Central memory CD4-positive, alpha-beta T cell (primary cell): ENCODE data around the gene MRC1.

Experiments used
- DNase-seq: peaks from one replicate; pipeline ENCODE4 v3.0.0; 2022

The MRC1 gene

GRCh38 chr10:17795813-17796594, 13.1 kb upstream of the MRC1 start:
- no peak for DNase-seq

DNA sequence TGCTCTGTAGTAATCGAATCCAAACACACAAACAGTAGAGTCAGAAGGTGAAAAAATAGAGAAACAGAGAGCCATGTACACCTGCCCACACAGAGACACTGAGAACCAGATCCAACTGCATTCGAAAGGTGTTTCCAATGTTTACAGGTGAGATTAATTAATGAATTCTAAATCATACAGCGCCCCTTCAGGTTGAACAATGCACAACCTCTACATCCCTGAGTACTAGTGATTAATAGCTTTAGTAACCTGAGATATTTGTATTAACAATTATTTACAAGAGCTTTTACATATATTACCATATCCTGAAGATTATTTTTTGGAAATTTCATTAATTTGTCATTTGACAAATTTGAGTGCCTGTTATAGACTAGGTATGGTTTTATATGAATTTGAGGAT, 7.6 kb upstream of the MRC1 start:
- DNase-seq: no peak

DNA sequence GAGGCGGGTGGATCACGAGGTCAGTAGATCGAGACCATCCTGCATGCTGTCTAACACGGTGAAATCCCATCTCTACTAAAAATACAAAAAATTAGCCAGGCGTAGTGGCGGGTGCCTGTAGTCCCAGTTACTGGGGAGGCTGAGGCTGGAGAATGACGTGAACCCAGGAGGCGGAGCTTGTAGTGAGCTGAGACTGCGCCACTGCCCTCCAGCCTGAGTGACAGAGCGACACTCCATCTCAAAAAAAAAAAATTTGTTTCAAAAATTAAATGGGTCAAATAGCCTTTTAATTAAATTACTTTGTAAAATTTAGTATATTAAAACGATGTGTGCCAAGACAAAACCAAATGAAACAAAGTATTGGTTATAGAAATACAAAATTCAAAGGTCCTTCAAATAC, 6.8 kb upstream of the MRC1 start:
- DNase-seq: no peak

GRCh38 chr10:17802976-17803375, 6.2 kb upstream of the MRC1 start:
- no peak for DNase-seq

GRCh38 chr10:17805330-17805729, 3.8 kb upstream of the MRC1 start:
- DNase-seq: no peak

DNA sequence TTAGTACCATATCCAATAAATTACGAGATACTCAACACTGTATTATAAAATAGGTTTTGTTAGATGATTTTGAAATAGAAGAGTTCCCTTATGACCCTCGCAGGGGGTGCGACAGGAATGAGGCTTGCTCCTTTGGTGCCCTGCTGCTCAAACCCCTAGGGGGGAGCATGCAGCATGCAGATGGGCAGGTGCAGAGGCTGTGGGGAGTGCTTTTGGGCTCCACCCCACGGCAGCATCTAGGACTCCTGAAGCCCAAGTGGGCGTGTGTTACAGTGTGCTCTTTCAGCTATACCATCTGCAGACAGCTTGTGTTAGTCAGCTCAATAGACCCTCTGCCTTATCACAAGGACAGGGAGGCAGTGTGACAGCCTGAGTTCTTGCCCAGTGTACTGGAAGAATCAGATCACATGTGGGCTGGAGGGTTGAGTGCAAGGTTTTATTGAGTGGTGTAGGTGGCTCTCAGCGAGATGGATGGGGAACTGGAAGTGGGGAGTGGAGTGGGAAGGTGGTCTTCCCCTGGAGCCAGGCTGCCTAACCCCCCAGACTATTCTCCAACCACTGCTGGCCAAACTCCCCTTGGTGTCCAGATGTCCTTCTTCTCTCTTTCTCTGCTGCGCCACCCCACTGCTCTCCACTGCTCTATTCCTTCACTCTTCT, 3.1 kb upstream of the MRC1 start:
- no peak for DNase-seq

DNA sequence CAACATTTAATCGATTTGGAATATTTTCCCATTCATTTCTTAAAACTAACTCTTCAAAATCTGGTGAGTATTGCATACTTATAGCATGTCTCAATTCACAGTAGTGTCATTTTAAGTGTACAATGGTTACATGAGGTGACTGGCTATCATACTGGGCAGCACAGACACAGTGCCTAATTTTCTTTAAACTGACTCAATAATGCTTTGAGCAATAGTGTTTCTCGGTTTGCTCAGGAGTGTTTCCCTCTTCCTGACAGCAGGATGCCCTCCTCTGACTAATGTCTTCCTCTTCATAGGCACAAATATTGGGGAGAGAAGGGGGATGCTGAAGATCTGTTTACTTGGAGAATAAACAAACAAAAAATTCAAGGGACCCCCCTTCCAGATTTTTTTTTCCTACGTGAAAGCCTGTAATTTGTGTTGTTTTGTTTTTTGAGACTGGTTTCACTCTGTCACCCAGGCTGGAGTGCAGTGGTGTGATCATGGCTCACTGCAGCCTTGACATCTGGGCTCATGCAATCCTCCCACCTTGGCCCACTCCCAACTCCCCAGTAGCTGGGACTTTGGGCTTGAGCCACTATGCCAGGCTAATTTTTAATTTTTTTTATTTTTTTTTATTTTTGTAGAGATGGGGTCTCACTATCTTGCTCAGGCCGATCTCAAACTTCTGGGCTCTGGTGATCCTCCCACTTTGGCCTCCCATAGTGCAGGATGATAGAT, 2.2 kb downstream of the MRC1 start:
- no peak for DNase-seq

DNA sequence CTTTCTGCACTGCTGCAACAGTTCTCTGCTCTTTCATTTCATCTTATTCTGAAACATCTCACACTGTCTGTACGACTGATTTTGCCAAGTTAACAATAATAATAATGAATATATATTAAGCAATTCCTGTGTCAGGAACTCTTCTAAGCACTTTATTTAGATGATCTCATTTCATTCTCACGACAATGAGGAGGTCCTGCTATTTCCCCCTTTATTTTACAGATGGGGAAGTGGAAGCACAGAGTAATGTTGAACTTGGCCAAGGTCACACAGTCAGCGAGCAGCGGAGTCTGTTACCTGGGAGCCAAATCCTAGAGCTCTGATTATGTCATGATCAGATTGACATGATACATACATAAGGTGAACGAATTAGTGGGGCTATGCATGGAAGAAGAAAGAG, 5.8 kb downstream of the MRC1 start:
- DNase-seq: no peak

- no peak for DNase-seq
These were observed 7.1 kb downstream of the MRC1 start for GRCh38 chr10:17816199-17816598.

DNA sequence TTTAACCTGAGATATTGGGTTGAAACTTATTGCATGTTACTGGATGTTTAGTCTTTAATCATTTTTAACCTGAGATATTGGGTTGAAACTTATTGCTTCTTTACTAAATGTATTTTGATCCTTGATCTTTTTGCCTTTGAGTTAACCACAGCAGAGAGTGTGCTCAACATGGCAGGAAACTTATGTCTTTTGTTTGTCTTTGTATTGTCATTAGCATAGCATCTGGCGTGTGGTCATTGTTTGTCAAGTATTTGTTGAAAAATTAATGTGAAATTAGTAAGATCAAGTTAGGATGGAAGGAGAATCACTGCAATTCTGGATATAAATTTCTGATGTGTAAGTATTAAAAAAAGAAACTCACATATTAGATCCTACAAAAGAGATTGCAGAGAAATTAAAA, 8.2 kb downstream of the MRC1 start:
- no peak for DNase-seq

DNA sequence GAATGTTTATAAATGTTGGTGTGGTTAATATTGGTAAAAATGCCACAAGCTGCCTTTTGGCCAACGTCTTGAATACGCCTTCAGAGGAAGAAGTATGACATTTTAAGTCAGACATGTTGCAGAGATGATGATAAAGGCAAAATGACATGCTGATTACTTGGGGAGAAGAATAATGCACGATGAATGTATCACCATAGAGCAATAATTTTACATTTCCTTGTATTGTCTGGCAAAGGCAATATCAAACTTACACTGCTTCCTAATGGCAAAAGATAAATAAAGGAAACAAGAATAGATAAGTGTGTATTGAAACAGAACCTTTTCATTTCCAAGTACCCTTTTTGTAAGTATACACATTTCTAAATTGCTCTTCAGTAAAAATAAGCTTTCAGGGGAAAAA, 8.6 kb downstream of the MRC1 start:
- DNase-seq: no peak

DNA sequence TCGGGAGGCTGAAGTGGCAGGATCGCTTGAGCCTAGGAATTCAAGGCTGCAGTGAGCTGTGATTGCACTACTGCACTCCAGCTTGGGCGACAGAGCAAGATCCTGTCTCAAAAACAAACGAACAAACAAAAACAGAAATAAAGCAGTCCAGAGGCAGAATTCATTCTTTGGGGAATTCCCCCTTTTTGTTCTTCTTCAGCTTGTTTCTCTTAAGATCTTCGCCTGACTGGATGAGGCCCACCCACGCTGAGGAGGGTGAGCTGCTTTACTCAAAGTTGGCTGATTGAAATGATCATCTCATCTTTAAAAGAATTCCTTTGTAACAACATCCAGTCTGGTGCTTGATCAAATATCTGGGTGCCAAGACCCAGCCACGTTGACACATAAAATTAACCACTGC, 10.7 kb downstream of the MRC1 start:
- no peak for DNase-seq

DNA sequence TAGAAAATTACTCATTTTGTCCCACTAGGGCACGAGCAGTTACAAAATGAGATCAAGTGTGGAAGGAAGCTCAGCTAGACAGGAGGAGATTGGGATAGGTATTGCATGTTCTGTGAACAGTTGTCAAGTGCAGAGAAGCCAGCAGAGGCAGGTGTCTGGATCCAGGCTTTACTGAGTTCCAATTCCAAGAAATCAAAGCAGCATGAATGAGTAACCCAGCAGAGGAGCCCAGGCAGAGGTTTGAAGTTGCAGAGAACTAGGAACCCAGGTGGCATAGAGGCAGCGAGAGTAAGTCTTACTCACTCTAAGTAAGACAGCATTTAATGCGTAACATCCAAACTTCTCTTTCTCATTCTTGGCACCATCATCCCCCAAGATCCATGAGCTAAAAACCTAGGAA, 11.8 kb downstream of the MRC1 start:
- DNase-seq: no peak

DNA sequence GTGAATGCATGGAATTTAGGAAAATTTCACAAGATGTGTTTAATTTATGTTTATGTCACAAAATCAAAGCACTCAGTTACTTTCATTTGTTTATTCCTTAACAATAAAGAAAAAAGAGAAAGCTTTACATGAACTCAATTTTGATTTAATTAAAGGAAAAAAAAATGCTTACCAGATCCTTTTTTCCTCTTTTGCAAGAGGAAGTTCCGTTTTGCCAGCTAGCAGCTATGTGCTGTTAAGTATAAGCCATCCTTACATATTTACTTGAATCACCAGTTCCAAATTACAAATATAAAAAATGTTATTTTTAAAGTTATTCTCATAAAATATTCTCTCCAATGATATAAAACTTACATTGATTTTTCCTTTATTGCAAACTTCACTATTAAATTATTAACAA, 12.7 kb downstream of the MRC1 start:
- no peak for DNase-seq

GRCh38 chr10:17831341-17831740, 22.2 kb downstream of the MRC1 start:
- no peak for DNase-seq

DNA sequence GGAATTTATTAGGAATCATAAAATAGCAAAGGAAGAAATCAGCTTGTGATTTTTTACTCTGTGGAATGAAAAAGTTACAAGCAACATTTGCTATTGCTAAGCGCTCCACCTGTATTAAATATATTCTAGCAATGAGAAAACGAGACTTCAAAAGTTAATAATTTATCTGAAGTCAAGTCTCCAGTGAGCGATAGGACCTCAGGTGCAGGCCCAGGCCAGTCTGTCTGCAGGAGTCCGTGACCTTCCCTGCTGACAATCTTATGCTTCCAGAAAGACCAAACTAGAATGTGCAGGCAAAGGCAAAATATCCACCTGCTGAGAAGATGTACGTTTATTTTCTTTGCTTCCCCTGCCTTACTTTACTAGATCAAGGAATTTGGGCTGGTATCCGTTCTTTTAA, 22.7 kb downstream of the MRC1 start:
- DNase-seq: no peak

- no peak for DNase-seq
These were observed 24.5 kb downstream of the MRC1 start for GRCh38 chr10:17833656-17834055.

GRCh38 chr10:17835688-17836087, 26.5 kb downstream of the MRC1 start:
- DNase-seq: no peak

DNA sequence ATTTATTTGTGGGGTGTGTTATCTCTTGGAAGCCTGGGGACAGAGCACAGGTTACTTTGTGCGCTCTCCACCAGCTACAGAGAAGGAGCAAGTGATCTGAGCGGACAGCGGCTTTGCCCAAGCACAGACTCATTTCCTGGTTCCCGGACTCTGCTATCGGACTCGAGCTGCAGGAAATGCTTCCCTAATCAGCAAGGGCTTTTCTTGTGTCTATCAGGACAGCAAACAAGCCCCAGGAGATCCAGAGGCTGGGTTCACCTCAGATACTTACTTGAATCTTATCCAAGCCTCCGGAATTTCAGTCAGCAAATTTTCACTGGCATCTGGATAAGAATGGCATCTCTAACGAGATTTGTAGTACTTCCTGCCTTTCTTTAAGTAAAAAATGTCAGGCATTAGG, 27.8 kb downstream of the MRC1 start:
- DNase-seq: no peak

- no peak for DNase-seq
These were observed 29.0 kb downstream of the MRC1 start for GRCh38 chr10:17838080-17838648.

- DNase-seq: no peak
These were observed 31.9 kb downstream of the MRC1 start for GRCh38 chr10:17841050-17841449.

- DNase-seq: no peak
These were observed 33.5 kb downstream of the MRC1 start for GRCh38 chr10:17842641-17843040.

- no peak for DNase-seq
These were observed 38.6 kb downstream of the MRC1 start for GRCh38 chr10:17847585-17848296.
